ENCODE results near the gene CASD1. TPM values are rescaled to one million over a fixed set of nuclear protein-coding genes. Genes with fewer than 3 reads are reported as not detected.

Gene CASD1
- total and polyA plus RNA-seq, 2 of the 4 experiments (the other 2 are of a cell fraction) = 4.0 to 4.5 TPM

- DNase-seq (no peak), ATAC-seq (ENCODE audit: low read depth) (no peak)
- Histone ChIP-seq H2BK20ac (ENCODE audit: low read depth, low read length) (no peak overlapping the region), H4K5ac (ENCODE audit: low read depth, low read length) (no peak overlapping the region), H3K79me1 (ENCODE audit: low read depth in 1 of 2, low read length in 2 of 2) (no peaks in the 10 kb centered on the region), H3K18ac (ENCODE audit: low read depth, low read length) (no peak overlapping the region), H2BK5ac (ENCODE audit: low read depth, low read length, poor library complexity, severe bottlenecking) (no peak overlapping the region), H3K27ac (ENCODE audit: insufficient read depth, low read length) (no peak overlapping the region), H3K36me3 (ENCODE audit: control insufficient read depth, insufficient read depth, low read length) (no peaks in the 10 kb centered on the region), H3K27me3 (ENCODE audit: control insufficient read depth, insufficient read depth, low read length) (peaks cover 7% of the 10 kb centered on the region), H3K4ac (ENCODE audit: low read depth, low read length) (no peak overlapping the region), H4K8ac (ENCODE audit: low read depth in 2 of 2, low read length in 2 of 2) (no peak overlapping the region), H2AK9ac (replicated peaks; ENCODE audit: low read depth, low read length, poor library complexity) (no peak overlapping the region), H3K23ac (ENCODE audit: low read depth, low read length) (no peak overlapping the region), H4K91ac (ENCODE audit: insufficient read depth, low read depth, low read length) (no peak overlapping the region), H3K56ac (ENCODE audit: extremely low read depth, insufficient read depth, low read length) (no peak overlapping the region), H2BK120ac (ENCODE audit: low read depth, low read length) (no peak overlapping the region), H2AK5ac (ENCODE audit: low read depth, low read length) (no peak overlapping the region), H3K4me1 (ENCODE audit: control insufficient read depth, insufficient read depth, low read length) (no peaks in the 10 kb centered on the region), H2BK15ac (ENCODE audit: low read depth, low read length) (no peak overlapping the region), H3K14ac (replicated peaks; ENCODE audit: low read depth, low read length) (no peak overlapping the region), H2AFZ (replicated peaks; ENCODE audit: low read length, poor library complexity) (no peak overlapping the region), H3K9me1 (ENCODE audit: insufficient read depth, low read length) (no peaks in the 10 kb centered on the region), H4K20me1 (ENCODE audit: insufficient read depth, low read length) (no peaks in the 10 kb centered on the region), H3K4me3 (ENCODE audit: insufficient read depth, low read depth, low read length) (no peak overlapping the region), H3K9ac (ENCODE audit: low read depth, low read length) (no peak overlapping the region), H3K9me3 (ENCODE audit: control insufficient read depth, insufficient read depth, low read length) (no peaks in the 10 kb centered on the region), H3K4me2 (ENCODE audit: low read depth, low read length) (no peak overlapping the region)
- CTCF ChIA-PET = no interaction called here
- no TSS peak for BruUV-seq (replicated peaks)
- intact Hi-C loops (cut with micrococcal nuclease) = no loop called here
- WGBS, 2 experiments (ENCODE audit: extremely low coverage in 2 of 2, insufficient read length in 1 of 2) = no CpG with 5 or more reads among the region's 3 CpGs
- dilution Hi-C loops (cut with HindIII; ENCODE audit: low sequenced_read_pairs, unreplicated experiment) = no loop called here
- in situ Hi-C loops (cut with MboI; ENCODE audit: low sequenced_read_pairs) = no loop called here
- TF ChIP-seq CHD1 (IDR thresholded peaks at IDR 0.05; ENCODE audit: low read depth, low read length) (no peak), RFX5 (IDR thresholded peaks at IDR 0.05; ENCODE audit: low read depth, low read length) (no peak), RAD21 (IDR thresholded peaks at IDR 0.05; ENCODE audit: low read length) (no peak), USF2 (IDR thresholded peaks at IDR 0.05; ENCODE audit: low read depth, low read length) (no peak), MAFK (IDR thresholded peaks at IDR 0.05; ENCODE audit: low read depth, low read length) (no peak)
- POLR2A ChIA-PET (ENCODE audit: unreplicated experiment) = no interaction called here
Observed at GRCh38 chr7:94478648-94479214, 30.9 kb upstream of the CASD1 start.
